ENCODE data around the gene GSTM3. TPM values are rescaled to one million over a fixed set of nuclear protein-coding genes. Genes with fewer than 3 reads are reported as not detected.

The GSTM3 gene
- total RNA-seq, 4 donors from 2014 or later = 16.3 to 72.6 (median 32.4) TPM

DNA sequence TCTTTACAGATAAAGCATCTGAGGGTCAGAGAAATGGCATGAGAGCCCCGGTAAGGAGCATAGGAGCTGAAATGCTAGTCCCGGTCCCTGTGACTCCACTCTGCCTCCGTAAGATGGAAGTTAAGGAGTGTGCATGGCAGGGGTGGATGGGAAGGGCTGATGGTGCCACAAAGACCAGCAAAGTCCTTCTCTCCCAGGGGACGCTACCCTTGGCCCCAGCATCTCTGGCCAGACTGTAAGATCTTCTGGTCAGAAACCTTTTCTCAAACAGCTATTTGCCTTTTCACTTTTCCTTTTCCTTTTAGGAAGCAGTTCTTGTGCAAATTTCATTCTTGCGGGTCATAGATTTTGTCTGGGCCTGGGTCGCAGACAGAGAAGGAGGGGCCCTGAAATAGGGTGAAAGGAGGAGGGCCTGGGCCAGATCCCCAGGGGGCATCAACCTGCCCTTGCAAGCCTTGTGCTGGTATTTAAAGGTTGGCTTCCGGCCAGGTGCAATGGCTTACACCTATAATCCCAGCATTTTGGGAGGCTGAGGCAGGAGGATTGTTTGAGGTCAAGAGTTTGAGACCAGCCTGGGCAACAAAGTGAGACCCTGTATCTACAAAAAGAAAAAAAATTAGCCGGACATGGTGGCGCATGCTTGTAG, 37.3 kb upstream of the GSTM3 start:
- peaks cover 0 to 21% (median 2%) of the 10 kb centered on the region in 4 donors for H3K4me1 ChIP-seq
- TF ChIP-seq, protein P1, sequence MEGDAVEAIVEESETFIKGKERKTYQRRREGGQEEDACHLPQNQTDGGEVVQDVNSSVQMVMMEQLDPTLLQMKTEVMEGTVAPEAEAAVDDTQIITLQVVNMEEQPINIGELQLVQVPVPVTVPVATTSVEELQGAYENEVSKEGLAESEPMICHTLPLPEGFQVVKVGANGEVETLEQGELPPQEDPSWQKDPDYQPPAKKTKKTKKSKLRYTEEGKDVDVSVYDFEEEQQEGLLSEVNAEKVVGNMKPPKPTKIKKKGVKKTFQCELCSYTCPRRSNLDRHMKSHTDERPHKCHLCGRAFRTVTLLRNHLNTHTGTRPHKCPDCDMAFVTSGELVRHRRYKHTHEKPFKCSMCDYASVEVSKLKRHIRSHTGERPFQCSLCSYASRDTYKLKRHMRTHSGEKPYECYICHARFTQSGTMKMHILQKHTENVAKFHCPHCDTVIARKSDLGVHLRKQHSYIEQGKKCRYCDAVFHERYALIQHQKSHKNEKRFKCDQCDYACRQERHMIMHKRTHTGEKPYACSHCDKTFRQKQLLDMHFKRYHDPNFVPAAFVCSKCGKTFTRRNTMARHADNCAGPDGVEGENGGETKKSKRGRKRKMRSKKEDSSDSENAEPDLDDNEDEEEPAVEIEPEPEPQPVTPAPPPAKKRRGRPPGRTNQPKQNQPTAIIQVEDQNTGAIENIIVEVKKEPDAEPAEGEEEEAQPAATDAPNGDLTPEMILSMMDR (IDR thresholded peaks at IDR 0.05) = no peak
- no peaks in the 10 kb centered on the region for H3K27me3 ChIP-seq
- no peak overlapping the region for H3K4me3 ChIP-seq
- no peaks in the 10 kb centered on the region for H3K9me3 ChIP-seq
- no peaks in the 10 kb centered on the region for H3K36me3 ChIP-seq
- peak in 1 of 3 donors; percentile 42 for DNase-seq
- H3K27ac ChIP-seq = no peak overlapping the region

DNA sequence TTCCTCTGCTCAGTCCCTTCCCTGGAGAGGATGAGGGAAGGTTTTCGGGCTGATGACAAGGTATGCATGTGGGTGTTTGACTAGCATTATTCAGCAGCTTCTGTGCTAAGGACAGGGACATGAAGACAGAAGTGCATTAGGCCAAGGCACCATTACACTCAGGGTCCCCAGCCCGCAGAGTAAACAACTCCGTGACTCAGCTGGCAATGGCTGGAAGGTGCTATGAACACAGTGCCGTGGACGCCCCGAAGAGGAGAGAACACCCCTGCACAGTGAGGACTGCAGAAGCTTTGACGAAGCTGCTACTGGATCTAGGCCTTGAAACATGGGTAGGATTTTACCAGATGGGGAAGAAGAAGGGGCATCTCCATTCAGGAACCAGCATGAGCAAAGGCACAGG, 36.6 kb upstream of the GSTM3 start:
- DNase-seq = peak in 1 of 3 donors; percentile 48

DNA sequence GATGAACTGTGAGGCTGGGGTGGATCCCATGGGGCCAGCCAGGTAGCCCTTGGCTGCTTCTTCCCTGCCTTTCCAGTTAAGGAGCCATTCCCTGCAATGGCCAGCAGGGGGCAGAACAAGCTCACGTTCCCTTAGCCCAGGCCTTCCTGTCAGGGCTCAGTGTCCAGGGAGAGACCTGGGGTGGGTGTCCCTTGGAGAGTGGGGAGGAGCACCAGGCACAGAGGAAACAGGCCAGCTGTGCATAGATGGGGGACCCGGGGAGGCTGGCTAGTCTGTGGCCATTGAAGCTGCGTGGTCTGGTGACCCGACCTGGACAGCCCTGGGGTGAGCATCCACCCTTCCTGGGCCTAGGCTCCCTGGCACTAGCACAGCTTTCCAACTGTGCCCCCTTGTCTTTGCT, 36.1 kb upstream of the GSTM3 start:
- DNase-seq = peak; percentile 68 to 91 (median 84)
- H3K27ac ChIP-seq = peak overlapping the region in 3 of 4 donors; percentile 35 to 43 (median 42)
- H3K9me3 ChIP-seq = no peaks in the 10 kb centered on the region
- no peaks in the 10 kb centered on the region for H3K36me3 ChIP-seq
- TF ChIP-seq POLR2A (IDR thresholded peaks at IDR 0.05) = no peak
- TF ChIP-seq, protein P1 (IDR thresholded peaks at IDR 0.05) = peak; percentile 88 to 99 (median 98)
- H3K27me3 ChIP-seq = no peaks in the 10 kb centered on the region
- H3K4me1 ChIP-seq = peaks cover 0 to 27% (median 2%) of the 10 kb centered on the region in 4 donors
- no peak overlapping the region for H3K4me3 ChIP-seq

More for the DNA sequence above, 36.6 kb upstream of the GSTM3 start:
- H3K4me1 ChIP-seq = peaks cover 0 to 22% (median 2%) of the 10 kb centered on the region in 4 donors
- H3K27me3 ChIP-seq = no peaks in the 10 kb centered on the region
- no peaks in the 10 kb centered on the region for H3K9me3 ChIP-seq
- H3K4me3 ChIP-seq = no peak overlapping the region
- H3K36me3 ChIP-seq = no peaks in the 10 kb centered on the region
- H3K27ac ChIP-seq = peak overlapping the region in 3 of 4 donors; percentile 35 to 43 (median 42)
- TF ChIP-seq, protein P1 (IDR thresholded peaks at IDR 0.05) = no peak
- TF ChIP-seq POLR2A (IDR thresholded peaks at IDR 0.05) = no peak

DNA sequence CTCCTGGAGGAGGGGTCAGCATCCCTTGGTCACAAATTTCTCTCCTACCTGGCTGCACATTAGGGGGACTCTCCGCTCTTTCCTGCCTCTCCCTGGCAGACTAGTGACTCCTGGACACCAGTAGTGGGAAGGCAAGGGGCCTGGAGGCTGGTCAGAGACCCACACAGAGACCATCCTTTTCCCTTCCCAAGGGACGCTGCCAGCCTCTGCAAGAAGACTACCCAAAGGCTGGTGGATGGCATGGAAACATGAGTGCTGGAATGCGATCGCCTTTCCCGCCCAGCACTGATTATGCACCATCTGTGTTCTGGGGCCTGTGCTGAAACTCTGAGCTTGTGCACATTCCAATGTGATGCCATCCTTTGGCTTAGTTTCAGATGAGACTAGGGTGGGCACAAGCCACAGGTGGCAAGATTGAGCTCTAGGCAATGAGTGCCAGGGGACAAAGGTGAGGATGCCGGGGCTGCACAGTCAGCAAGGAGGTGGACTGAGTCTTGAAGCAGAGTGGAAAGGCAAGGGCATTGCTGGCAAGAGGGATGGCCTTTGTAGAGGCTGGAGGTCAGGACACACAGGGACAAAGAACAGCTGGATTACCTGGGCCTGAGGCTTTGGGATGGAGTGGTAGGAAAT, 35.5 kb upstream of the GSTM3 start:
- H3K4me1 ChIP-seq = peaks cover 0 to 32% (median 2%) of the 10 kb centered on the region in 4 donors
- H3K4me3 ChIP-seq = no peak overlapping the region
- H3K9me3 ChIP-seq = no peaks in the 10 kb centered on the region
- H3K27me3 ChIP-seq = no peaks in the 10 kb centered on the region
- H3K27ac ChIP-seq = no peak overlapping the region
- no peak for TF ChIP-seq POLR2A (IDR thresholded peaks at IDR 0.05)
- TF ChIP-seq, protein P1 (IDR thresholded peaks at IDR 0.05) = no peak
- H3K36me3 ChIP-seq = no peaks in the 10 kb centered on the region
- DNase-seq = peak in 2 of 3 donors; percentile 32 to 39

DNA sequence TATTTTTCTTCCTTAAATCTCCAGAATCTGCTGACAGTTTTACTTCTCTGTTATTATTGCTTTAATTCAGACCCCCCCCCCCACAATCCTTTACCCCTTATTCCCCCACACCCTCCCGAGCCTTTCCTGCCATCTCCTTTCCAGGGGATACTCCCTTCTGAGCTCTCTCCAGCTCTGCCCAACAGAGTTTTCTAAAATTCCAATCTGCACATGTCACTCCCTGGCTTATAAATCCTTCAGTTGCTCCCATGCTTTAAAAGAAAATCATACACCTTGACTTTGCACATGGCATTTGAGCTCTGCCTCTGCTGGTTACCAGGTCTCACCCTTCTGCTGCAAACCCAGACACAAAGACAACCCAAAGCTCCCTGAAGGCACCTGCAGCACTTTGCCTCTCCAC, 34.6 kb upstream of the GSTM3 start:
- Histone ChIP-seq H3K36me3 (no peaks in the 10 kb centered on the region), H3K27me3 (no peaks in the 10 kb centered on the region), H3K9me3 (no peaks in the 10 kb centered on the region), H3K4me1 (peaks cover 0 to 32% (median 2%) of the 10 kb centered on the region in 4 donors), H3K4me3 (no peak overlapping the region), H3K27ac (no peak overlapping the region)
- TF ChIP-seq POLR2A (IDR thresholded peaks at IDR 0.05) = no peak
- TF ChIP-seq, protein P1 (IDR thresholded peaks at IDR 0.05) = no peak
- DNase-seq = no peak
